PC-3 (cell line): ENCODE results near the gene LSP1.

ENCODE experiments used
- EZH2 ChIP-seq: fragments of 300-600 bp; sonication (generic); IDR thresholded peaks from one replicate; pipeline ENCODE4 v1.6.1; 2017; ENCODE audit warnings: antibody characterized with exemption, mild to moderate bottlenecking, low read length; ENCODE audit not compliant: unreplicated experiment
- TF ChIP-seq, protein P1 (sequence below): fragments of 300-600 bp; sonication (generic); conservative IDR thresholded peaks from 2 replicates; pipeline ENCODE4 v1.5.1; 2017; ENCODE audit warnings: antibody characterized with exemption, low read depth, mild to moderate bottlenecking, low read length

DNA sequence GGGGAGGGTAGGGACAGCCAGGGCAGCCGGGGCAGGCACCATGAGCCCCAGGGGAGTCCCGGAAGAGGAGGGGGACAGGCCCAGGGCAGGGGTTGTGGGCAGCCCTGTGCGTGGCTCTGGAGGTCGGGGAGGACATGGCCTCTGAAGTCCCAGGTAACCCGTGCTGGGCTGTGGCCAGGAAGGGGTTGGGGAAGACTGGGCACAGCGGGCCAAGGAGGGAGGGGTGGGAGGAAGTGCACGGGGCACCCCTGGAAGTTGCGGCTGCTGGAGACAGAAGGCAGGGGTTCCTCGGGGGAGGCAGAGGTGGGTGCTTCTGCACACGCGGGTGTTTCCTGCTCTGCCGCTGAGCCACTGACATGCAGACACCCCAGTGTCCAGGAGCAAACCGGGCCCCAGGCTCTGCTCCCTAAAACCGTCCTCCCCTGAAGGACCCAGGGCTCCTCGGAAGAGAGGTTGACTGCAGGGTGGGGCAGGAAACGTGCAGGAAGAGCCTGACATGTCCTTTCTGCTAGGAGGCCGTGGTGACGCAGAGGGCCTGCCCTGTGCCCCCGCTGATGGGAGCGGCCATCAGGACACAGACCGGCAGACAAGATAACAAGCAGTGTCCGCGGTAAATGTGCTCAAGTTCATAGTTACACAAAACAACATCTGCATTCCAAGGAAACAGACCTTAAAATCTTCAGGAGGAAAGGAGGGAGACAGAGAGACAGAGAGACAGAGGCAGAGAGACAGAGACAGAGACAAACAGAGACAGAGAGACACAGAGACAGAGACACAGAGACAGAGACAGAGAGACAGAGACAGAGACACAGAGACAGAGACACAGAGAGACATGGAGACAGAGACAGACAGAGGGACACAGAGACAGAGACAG is 8.4 kb upstream of the LSP1 start:
- TF ChIP-seq, protein P1, sequence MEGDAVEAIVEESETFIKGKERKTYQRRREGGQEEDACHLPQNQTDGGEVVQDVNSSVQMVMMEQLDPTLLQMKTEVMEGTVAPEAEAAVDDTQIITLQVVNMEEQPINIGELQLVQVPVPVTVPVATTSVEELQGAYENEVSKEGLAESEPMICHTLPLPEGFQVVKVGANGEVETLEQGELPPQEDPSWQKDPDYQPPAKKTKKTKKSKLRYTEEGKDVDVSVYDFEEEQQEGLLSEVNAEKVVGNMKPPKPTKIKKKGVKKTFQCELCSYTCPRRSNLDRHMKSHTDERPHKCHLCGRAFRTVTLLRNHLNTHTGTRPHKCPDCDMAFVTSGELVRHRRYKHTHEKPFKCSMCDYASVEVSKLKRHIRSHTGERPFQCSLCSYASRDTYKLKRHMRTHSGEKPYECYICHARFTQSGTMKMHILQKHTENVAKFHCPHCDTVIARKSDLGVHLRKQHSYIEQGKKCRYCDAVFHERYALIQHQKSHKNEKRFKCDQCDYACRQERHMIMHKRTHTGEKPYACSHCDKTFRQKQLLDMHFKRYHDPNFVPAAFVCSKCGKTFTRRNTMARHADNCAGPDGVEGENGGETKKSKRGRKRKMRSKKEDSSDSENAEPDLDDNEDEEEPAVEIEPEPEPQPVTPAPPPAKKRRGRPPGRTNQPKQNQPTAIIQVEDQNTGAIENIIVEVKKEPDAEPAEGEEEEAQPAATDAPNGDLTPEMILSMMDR, result no peak
- TF ChIP-seq EZH2, result no peak
